GM18520 (cell line): ENCODE results near the gene PITX1.
"Not testable (repeated sequence)": the region's sequence is repeated elsewhere in the genome, so short reads cannot be mapped to it uniquely, and the experiment has no call there.

Source experiments
- ATAC-seq: cut with Tn5 transposase; IDR thresholded peaks from one replicate; pipeline ENCODE4 v1.9.1; 2021; ENCODE audit not compliant: unreplicated experiment

PITX1 gene

DNA sequence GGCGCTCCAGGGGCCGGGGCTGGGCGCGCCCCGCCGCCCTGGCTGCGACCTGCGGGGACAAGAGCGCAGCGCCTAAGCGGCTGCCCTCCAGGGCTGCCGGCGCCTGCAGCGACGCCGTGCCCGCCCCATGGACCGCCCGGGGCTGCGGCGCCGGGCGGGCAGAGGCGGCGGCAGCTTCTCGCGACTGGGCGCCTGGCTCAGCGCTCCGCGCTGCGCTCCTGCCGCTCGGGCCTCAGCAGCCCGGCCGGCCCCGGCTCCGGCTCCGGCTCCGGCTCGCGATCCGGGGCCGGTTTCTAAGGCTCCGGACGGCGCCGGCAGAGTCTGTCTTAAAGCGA lies at the start of gene PITX1:
Gene PITX1, minus strand, starts transcription at position 328 of the 335 bp plus-strand sequence. CDS start 347 bp downstream, outside the sequence.
- no peak for ATAC-seq

DNA sequence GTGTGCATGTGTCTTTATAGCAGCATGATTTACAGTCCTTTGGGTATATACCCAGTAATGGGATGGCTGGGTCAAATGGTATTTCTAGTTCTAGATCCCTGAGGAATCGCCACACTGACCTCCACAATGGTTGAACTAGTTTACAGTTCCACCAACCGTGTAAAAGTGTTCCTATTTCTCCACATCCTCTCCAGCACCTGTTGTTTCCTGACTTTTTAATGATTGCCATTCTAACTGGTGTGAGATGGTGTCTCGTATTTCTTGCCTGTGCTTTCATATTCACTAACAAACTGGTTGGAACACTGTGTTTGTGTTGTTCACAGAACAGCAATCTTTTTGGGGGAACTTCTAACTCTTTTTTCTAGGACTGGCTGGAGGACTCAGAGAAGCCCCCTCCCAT lies 49.3 kb upstream of the PITX1 start:
- ATAC-seq, result not testable (repeated sequence)

DNA sequence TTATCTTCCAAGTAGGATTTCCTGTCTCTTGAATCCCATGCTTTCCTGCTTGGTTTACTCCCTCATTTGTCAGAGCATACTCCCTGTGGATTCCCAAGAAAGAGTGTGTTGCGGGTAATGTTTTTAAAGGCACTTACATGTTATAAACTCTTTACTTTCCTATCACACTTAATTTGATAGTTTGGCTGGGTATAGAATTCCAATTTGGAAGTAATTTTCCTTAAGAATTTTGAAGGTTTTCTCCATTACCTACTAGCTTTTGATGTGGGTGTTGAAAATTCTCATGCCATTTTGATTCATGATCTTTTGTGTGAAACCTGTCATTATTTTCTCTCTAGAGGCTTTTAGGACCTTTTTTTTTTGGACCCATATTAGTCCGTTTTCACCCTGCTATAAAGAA lies 47.2 kb upstream of the PITX1 start:
- ATAC-seq, result no peak

DNA sequence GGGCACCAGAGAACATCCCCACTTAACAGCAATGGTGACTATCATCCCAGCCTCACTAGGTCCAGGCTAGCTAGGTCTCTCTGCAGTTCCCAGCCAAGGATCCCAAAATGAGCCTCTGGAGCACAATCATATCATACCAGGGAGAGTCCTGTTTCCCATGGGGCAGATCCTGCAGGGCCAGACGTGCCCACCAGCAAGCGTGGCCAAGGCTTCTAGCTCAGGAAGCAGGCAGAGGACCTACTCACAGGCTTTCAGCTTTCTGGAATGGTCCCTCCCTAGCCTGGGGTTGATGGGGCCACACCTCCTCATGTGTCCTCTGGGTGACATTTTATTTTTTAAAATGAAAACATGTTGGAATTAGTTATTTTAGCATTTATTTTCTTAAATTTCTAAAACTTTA lies 45.7 kb upstream of the PITX1 start:
- no peak for ATAC-seq

DNA sequence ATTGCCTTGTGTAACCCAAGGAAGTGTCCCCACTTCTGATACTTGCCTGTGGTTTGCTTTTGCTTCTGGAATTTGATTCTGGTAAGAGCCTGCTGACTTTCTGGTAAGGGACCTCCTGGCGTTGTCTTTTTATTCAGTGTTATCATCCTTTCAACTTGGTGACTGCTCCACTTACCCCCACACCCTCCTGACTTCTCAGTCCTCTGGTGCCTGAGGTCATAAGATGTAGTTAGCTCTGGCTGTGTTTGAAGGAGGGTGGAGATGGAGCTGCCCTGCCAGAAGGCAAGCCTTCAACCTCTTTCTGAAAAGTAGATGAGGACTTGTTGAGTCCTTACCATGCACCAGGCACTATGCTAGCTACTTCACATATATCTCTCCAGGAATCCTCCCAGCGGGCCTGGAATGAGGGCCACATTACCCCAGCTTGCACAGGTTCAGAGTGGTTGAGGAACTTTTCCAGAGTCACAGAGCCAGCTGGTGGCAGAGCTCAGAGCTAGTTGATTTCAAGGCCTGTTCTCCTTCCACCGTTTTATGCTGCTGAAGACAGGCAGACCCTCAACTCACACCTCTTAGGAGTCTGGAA lies 45.2 kb upstream of the PITX1 start:
- no peak for ATAC-seq

DNA sequence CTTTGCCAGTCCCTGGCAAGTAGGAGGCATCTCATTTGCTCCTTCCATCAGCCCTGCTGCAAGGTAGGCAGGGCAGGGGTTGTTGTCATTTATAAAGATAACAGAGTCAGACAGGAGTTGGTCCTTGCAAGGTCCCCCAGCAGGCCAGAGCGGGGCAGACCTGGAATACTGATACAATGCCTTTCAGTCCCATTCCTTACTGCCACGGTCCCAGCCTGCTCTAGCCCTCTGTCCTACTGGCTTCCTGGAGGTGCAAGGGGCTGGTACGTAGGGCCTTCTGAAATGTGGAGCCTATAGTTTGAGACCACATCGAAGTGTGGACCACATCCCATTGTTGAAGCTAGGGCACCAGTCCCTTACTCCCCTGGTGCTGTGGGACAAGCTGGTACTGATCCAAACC lies 42.8 kb upstream of the PITX1 start:
- ATAC-seq, result no peak

DNA sequence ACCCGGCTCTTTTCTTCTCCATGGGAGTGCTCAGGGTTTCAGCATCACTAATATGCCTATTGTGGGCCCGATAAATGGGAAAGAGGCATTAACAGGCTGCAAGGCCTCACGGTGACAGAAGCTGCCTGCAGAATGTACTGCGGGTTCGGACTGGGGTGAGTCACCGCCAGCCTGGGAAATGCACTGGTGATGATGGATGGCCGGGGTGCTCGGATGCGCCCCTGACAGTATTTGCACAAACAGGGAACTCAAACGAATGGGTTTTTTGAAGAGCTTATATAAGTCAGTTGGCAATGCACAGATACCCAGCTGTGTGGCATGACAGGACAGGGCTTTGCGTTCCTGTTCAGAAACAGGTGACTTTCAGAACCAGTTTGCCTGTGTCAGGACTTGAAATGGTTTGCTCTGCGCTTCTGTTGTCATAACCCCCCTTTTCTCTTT lies 42.0 kb upstream of the PITX1 start:
- ATAC-seq, result no peak

DNA sequence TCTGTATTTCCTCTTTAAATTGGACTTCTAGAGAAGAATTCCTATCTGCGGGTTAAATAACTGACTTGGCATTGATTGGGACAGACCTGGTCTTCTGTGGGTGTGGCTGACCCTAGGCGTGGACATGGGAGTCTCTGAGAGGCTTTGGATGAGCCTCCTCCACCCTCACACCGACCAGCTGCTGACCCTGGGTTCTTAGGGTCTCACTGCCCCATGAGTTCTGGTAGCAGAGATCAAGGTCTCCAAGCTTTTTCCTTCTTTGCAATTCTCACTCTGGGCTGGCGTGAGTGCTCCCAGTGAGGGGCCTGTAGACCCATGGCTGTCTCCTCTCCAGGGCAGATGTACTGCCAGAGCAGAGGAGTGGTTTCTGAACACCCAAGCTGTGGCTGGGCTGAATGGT lies 41.6 kb upstream of the PITX1 start:
- no peak for ATAC-seq

DNA sequence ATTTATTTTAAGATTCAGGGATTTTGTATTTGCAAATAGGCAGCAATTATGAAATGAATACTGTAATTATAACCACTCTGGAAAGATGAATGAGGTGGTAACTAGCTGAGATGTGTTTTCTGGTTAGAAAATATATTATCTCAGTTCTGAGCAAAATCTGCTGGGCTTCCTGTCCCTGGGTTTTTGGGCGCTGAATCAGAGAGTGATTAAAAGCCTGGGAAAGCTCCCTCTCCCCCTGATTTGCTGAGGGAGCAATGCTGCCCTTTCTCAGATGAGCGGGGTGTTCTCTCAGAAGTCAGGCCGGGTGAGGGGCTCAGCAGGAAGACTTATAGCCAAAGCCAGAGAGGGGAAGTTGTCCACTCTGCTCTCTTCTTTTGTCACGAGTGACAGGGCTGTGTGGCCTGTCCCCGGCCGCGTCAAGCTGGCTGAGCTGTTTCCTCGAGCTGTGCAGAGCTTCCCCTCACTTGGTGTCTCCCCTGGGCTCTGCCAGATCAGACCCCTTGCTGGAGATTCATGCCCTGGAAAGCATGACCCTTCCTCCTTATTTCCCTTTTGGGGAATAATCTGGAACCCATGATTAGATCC lies 39.8 kb upstream of the PITX1 start:
- no peak for ATAC-seq

DNA sequence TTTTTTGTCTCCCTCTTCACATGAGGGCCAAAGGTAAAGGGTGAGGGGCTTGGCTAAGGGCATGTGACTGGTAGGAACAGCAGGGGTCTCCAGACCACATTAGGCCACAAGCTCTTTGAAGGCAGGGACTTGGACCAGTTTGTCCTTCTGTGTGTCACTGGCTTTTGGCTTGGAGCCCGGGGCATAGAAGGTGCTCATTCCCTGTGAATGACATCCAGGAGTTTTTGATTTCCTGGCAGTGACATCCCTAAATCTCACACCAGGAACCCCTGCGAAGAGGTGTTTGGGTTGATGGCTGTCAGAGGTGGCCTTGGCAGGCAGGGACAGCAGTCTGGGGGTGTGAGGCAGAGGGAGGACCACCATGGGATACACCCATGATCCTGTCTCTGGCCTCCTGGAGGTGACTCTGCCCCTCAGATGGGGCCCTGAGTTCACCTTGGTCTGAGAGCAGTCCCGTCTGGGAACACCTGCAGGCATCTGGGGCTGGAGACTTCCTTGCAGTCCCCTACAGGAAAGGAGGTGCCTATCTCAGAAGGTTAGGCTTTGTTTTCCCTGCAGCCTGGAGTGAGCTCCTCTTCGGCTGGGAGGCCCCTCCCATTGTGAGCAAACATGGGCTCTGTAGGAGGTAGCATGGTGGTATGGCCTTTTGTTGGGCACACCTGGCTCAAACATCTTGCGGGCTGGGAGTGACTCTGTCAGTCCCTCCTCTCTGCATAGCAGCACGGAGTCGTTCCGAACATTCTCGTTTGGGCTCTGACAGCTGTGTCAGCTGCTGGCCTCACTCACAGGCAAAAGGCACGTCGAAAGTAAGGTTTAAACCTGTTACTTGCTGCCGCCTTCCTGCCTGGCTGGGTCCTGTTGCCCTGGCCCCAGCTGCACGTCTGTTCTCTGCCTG lies 38.6 kb upstream of the PITX1 start:
- ATAC-seq, result no peak

DNA sequence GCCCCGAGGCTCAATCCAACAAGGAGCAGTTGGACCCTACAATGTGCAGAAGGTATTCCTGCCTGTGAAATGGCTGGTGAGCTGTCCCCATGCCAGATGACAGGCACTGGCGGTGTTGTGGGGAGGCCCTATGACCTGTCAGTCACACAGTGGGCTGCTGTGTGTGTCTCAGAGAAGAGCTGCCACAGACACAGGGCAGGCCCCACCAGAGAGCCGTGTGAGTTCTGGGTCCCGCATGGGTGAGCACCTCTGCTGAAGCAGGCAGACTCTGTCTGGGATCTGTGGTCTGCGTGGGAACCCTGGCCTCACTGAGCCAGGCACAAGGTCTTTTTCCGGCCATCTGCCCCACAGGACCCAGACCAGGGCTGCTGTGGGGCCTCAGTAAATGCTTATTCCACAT lies 37.3 kb upstream of the PITX1 start:
- no peak for ATAC-seq

DNA sequence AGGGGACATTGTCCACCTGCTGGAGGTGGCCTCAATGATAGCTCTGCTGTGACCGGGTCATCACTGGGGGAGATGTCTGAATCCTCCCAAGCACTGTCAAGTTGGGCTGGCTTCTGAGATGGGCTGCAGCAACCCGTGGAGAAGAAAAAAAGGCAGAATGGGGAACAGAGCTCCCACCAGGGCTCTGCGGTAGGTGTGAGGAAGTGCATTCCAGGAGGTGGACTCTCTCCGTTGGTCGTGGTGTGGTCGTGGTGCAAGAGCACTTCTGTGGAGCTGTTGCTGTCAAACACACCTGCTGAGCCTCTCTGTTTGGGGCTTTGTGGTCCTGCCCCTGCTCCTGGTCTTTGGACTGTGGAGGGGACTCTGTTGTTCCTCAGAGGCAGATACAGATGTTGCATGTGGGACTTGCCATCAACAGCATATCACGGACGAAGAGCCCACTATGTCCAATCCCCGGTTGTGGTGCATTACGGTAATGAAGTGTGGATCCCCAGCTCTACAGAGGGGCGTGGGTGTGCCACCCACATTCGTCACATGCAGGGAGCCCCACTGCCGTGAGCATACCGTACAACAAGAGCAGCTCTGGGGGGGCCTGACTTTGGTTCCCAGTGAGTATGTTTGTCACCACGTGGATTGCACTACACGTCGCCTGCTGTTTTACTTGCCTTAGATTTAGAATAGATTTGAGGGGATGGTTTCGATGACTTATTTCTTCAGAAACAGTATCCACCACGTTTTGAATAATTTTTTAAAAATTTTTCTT lies 36.0 kb upstream of the PITX1 start:
- ATAC-seq, result no peak

DNA sequence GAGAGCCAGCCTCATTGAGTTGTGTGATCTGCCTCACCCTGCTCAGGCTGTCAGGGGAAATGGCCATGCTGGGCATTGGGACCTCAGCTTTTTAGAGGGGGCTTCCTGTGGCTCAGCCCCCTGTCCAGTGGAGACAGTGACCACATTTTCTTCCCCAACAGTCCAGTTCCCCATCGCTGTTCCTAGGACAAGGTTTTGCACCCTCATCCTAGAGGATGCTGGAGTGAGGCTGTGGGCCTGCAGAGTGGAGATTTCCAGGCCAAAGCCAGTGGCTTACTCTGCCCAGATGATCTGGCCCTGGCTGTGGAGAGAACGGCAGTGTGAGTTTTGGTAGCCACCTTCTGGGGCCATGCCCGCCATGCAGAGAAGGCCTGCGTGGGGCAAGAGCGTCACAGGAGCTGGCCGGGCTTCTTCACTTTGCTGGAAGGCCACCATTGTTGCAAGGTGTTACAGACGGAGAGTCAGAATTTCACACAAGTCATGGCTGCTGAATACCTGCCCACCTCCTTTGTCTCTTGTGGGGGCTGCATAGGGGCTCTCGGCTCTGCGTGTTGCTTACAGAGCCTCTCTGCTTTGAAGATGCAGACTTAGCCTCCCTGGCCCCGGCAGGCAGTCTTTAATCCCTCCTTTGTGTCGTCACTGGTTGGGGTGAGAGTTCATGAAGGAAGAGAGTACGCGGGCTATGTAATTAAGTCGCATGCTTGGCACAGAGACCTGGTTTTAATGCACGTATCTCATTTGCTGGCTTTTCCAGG lies 35.2 kb upstream of the PITX1 start:
- no peak for ATAC-seq

DNA sequence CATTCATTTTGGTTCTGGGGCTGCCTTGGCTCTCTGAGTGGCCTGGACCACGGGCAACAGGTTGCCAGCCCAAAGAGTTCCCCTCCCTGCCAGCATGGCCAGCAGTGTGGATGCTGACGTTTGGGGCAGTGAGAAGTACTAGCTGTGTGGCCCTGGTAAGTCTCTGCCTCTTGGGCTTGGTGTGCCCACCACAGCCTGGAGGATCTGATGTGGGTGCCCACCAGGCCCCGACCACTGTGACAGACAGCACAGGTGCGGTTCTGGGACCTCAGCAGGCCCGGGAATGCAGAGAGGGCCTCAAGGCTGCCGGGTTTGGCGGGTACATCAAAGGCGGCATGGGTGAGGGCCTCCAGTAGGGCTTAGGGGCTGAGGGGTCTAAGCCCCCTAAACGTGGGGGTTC lies 33.6 kb upstream of the PITX1 start:
- ATAC-seq, result no peak

DNA sequence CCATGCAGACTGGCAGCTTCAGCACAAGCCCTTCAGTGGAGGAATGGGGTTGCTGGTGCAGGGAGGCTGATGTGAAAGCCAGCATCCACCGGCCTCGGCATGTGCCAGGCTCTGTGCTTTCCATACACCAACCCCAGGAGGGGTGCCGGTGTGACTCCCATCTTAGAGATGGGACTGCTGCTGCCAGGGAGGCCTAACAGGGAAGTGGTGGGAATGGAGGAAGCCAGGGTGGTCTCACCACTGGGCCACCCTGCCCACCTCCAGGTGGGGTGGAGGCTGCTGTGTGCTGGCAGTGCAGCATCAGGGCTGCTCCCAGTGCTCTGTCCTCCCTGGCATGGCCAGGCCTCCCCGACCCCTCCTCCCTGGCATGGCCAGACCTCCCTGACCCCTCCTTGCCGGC lies 32.8 kb upstream of the PITX1 start:
- no peak for ATAC-seq

DNA sequence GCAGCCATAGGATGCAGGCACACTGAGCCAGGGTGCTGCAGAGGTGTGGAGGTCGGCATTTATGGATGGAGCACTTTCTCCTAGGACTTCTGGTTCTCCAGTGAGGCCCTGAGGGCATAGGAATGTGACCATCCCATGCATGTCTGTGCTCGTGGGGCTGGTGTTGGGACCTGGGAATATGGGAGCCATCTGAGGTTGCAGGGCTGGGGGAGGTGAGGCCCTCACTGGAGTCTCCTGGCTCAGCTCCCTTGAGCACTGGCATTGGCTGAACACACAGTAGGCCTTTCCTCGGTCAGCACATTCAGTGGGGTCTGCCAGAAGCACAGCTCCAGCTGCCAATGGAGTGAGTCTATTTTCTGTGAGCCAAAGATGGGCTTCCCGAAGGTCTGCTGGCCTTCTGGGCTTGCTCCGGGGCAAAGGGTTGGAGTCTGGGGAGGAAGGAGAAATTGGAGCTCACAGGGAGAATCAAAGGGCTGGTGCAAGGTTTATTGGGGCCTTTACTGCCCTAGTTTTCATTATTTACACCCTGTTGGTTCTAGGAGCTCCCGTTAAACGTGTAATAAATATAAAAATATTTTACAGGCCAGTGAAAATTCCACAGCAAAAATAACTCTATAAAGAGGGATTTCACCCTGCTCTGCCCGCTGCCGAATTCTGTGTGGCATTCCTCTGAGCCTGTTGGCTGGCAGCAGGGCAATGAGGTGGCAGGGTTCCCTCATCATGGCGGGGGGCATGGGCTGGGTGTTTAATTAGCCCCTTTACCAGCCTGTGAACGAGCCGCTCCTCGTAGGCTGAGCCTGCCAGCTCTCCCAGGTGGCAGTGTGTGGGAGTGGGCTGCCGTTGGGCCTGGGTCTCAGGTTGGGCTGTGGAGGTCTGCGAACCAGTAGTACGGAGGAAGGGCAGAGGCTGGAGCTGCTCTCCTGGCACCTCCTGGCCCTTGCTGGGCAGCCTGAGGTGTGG lies 31.6 kb upstream of the PITX1 start:
- ATAC-seq, result no peak

DNA sequence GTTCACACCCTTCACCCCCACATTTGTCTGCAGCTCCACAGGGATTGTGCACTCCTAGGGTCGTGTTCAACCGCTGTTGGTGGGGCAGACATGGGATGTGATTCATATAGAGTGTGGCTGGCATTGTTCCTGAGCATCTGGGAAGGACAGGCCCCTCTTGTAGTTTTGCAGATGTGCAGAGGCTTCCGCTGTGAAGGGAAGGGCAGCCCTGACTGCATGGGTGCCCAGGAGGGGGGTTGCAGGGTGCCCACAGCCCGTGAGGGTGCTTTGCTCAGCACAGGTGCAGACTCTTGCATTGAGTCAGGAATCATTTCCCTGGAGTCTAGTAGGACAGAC lies 30.2 kb upstream of the PITX1 start:
- no peak for ATAC-seq

DNA sequence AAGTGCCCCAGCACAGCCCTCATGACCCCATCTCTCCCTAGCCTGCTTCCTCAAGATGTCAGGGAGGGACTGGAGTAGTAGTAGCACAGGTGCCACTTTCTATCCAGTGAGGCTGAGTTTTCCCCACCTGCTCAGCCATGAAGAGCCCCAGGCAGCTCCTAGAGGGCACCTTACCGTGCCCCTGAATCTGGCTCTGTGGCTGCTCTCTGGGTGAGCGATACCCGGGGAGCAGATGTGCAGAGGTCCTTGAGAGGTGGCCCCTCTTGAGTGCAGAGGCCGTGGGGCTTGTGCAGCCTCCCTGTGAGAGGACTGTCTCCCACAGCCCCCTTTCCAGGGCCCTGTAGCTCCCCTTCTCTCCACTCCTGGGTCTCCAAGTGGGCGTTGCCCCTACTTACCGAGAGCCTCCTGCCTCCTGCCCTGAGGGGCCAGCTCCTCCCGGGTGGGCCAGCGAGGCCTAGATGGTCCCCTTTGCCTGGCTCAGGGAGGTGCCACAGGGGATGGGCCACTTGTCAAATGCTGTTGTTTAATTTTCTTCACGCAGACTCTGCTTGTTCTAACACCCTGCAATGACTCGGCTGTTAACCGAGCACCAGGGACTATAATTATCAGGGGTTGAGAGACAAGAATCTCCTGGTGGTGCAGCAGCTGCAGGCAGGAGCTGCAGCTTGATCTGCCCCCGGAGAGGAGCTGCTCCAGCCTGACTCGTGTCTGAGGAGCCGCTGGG lies 29.6 kb upstream of the PITX1 start:
- ATAC-seq, result no peak

DNA sequence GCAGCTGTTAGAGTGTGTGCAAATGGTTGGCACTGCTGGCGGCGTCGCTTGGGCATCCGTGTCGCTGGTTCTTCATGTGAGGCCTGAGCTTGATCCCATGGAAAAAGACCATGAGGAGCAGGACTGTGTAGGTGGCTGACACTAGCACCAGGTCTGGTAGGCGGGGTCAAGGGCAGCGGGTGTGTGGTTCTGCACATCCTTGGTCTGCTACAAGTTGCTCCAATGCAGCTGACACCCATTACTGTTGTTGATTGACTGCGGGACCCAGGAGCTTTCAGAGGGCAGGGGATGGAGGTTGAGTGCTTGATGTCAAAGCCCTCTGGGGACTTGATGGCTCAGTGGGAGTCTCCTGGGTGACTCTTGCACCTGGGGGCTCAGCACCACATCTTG lies 29.0 kb upstream of the PITX1 start:
- ATAC-seq, result no peak
